NCI-H748 (cell line): ENCODE results near the gene TIMMDC1.
"Not testable (repeated sequence)": the region's sequence is repeated elsewhere in the genome, so short reads cannot be mapped to it uniquely, and the experiment has no call there.

Experiments used
- DNase-seq: peaks from one replicate; lab custom pipeline; 2025; ENCODE audit not compliant: unreplicated experiment; lab: John Stamatoyannopoulos, UW

Gene TIMMDC1

DNA sequence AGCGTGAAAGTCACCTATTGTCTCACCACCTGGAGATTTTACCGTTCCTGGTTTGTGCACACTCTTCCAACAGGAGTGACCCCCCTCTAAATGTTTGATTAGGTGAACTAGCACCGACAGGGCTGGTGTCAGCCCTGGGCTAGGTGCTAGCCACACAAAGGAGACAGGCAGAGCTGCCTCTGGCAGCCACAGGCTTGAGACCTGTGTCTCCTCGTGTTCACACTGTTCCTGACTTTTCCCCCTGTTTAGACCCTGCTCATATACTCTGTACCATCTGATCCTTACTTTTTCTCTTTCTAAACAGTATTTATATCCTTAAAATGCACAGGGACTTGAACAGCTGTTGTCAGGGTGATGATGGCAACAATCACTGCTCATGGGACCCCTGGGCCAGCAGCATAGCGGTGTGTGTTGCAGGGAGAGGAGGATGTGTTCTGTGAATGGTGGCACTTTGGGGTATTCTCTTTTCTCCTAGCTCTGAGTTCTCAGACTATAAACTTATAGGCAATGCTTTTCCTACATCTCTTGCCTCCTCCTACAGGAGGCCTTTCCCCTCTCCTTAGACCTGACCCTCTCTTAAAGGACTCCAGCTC, 55.6 kb downstream of the TIMMDC1 start:
- DNase-seq = no peak

DNA sequence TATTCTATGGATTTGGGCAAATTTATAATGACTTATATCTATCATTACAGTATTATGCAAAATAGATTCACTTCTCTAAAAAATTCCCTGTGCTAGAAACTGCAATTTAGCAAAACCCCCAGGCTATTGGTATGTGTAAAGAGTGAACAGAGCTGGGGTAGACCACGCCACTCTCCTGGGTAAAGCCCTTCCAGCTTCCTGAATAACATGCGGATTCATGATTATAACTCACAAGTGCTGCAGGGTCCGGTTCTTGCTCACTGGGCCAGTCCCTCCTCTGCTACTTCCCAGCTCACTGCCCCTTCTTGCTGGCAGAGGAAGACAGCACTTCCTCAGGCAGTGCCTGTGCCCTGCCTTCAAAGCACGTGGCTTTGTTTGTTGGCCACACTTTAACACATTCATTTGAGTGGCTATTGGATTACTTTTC, 57.0 kb downstream of the TIMMDC1 start:
- DNase-seq = no peak

DNA sequence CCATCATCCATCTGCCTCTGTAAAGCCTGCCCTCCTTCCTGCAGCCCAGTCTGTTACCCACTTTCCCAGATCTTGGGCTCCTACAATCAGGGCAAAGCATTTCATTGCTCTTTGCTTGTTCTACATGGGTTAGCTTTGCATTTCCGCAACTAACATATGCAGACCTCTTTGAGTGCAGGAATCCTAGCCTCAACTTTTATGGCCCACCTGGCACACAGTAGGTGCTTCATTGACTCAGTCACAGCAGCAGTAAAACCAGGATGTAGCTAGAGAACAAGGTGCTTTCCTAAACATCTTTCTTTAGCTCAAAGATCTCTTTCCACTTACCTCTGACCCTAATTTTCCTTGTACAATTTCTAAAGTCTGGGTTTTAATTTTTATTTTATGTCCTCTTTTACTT, 57.6 kb downstream of the TIMMDC1 start:
- DNase-seq = no peak

DNA sequence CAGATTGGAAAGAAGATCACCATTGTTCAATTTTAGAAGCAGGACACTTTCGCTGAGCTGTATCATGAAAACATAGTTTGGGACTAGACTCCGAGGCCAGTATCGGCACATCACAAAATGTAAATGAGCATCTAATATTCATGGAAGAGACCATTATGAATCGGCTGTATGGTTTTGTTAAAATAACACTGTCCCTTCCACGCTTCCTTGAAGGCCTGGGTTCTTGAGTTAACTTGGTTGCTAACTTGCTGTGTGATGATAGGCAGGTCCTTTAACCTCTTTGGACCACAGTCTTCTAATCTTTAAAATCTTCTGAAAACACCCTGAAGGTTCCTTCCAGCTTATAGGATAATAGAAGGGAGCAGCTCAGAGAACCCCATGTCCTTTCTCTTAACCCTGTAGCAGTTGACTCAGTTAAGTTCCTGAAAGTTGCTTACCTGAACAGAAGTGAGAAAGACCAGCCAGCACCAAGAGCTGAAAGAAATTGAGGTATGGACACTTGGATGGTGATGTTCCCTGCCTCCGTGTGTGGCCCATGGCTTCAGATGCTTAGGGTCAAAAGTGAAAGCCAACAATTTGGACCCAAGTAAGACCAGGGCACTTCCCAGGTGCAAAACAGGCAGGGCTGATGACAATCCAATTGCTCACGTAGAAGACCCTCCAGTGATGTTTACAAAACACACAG, 59.0 kb downstream of the TIMMDC1 start:
- DNase-seq = no peak

DNA sequence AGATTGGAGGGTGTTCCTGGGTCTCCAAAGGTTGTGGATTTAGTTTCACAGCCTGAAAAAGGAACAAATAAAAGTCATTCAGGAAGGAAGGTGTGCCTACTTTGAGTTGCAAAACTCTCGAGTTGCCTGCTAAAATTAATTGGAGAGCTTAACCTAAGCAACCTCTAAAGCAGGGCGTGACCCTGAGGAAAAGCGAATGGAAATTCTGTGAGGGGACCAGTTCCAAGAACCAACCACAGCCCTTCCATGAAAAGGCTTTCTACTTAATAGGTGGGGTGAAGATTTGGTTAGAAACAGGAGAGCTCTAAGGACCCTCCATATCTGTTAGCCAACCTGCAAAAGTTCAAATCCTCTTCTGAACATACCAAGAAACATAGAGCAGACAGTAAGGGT, 59.5 kb downstream of the TIMMDC1 start:
- no peak for DNase-seq

DNA sequence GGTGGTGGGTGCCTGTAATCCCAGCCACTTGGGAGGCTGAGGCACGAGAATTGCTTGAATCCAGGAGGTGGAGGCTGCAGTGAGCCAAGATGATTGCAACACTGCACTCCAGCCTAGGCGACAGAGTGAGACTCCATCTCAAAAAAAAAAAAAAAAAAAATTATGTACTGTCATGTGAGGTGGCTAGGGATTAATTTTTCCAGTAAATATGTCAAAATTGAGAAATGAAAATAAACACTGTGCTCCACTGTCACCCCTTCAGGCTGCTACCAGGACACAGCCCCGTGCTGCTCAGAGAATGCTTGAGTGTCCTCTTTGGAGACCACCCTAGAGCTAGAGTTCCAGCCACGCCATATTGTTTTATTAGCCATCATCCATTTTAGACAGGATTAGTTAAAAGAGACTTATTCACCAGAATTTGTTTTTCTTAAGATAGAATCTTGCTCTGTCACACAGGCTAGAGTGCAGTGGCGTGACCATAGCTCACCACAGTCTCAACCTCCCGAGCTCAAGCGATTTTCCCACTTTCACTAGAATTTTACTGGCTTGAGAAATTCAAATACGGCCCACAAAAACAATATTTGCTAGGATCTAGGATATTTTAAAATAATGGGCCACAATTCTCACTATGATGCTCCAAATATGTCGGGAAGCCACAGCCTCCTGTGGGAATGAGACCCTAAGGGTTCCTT, 60.4 kb downstream of the TIMMDC1 start:
- no peak for DNase-seq

DNA sequence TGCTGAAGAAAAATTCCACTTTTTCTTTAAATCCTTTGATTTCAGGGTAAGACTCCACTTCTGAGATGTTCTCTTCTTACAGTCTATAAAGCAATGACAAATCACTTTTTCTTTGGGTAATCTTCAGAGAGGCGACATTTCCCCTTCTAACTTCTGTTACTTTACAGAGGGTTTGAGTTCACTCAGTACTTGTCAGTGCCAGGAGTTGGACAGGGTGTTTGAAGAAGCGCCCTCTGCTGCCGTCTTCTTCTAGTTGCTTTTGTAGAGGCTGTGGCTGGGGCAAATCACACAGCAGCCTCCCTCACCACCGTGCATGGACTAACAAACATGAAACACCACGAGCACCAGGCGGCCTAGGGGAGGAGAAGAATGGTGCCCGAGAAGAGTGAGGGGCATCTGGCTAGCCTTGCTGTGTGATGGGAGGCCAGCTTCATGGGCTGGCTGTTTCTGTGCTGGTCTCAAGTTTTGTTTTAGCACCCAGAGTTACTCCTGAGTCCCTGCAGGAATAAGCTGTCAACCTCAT, 61.2 kb downstream of the TIMMDC1 start, which contains the start of gene CD80:
TSS of gene CD80 (minus strand) at position 174 of the 523 bp plus-strand sequence. CDS start 1,886 bp downstream, outside the sequence.
- peak; percentile 15 for DNase-seq

DNA sequence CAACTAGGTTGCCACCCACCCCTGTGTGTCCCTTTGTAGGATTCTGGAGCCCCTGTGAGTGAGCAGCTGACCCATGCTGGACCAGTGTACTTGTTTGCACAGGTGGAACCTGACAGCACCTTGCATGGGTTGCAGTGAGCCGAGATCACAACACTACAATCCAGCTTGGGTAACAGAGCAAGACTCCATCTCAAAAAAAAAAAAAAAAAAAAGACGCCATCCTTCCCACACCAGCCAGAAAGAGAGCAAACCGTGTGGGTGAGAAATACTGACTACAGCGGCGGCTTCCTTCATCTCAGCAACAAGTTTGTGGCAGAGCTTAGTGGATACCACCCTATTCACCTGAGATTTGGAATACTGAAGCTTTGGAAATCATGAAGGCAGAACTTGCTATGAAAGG, 61.8 kb downstream of the TIMMDC1 start:
- DNase-seq = no peak

DNA sequence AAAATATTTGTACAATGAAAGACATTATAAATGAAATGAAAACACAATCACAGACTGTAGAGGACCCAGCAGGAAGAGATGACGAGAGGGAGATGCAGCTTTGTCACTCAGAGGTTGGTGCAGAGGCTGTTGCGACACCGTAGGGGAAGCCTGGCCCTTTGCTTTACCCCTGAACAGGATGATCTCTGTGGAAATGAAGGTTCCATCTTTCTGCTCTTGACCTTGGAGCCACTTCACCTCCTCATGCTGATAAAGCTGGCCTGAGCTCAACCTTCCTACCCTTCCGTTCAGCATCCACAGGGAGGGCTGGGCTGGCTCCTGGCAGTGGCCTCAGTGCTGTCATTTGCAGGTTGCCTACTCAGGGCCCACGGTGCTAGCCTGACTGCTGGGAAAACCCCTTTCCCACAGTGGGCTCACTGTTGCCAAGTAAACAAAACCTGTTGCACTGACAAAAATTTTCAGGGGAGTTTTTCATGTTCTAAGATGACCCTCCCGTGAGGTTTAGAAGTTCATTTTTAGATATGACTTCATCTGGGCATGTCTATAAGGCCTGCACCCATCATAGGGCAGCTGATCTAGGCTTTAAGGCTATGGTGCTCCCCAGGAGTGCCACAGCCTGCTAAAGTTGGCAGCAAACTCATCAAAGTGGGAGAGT, 64.1 kb downstream of the TIMMDC1 start:
- DNase-seq = no peak

DNA sequence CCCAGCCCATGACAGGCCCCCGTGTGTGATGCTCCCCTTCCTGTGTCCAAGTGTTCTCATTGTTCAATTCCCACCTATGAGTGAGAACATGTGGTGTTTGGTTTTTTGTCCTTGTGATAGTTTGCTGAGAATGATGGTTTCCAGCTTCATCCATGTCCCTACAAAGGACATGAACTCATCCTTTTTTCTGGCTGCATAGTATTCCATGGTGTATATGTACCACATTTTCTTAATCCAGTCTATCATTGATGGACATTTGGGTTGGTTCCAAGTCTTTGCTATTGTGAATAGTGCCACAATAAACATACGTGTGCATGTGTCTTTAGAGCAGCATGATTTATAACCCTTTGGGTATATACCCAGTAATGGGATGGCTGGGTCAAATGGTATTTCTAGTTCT, 65.0 kb downstream of the TIMMDC1 start:
- DNase-seq = not testable (repeated sequence)

DNA sequence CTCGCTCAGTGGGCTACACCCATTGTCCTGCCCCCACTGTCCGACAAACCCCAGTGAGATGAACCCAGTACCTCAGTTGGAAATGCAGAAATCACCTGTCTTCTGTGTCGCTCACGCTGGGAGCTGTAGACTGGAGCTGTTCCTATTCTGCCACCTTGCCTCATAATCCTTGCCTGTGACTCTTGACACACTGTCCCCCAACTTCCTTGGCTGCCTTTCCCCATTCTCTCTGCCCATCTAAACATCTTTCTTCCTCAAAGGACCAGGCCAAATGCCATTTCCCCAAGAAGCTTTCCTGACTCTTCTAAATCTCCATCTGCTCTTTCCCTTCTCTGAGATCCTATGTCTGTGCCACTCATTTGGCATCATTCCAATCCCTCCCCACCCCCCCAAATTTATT, 70.8 kb downstream of the TIMMDC1 start:
- no peak for DNase-seq

DNA sequence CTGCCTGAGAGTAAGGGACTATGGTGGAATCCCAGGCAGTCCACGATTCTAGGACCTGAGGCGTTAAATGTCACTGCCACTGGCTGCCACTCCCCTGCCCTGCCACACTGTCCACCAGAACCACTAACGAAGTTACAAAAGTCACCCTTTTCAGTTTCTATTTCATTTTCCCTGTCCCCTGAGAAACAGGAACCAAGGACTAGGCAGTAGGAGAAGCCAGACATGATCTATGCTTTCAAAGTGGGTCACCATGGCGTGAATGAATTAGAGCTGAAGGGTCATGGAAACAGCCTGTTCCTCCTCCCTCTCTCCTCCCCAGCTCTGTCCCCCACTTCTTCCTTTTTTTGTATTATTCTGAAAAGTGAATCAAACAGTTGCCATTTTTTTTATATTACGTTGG, 71.9 kb downstream of the TIMMDC1 start:
- no peak for DNase-seq

DNA sequence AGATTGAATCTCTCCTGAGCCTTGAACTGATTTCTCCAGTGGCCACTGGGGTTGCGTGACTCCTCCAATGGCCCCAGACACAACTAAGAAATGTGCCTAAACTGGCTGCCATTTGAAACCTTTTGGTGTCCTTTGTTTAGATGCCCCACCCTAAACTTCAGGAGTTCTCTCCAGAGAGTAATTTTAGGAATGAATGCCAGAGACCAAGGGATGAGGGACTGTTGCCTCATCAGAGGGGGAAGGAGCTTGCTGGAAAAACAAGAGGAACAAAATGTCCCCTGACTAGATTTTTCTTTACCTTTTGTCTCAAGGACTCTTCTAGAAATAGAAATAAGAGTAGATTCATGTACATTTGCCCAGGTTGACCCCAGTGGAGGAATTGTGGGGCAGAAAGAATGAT, 72.9 kb downstream of the TIMMDC1 start:
- no peak for DNase-seq

DNA sequence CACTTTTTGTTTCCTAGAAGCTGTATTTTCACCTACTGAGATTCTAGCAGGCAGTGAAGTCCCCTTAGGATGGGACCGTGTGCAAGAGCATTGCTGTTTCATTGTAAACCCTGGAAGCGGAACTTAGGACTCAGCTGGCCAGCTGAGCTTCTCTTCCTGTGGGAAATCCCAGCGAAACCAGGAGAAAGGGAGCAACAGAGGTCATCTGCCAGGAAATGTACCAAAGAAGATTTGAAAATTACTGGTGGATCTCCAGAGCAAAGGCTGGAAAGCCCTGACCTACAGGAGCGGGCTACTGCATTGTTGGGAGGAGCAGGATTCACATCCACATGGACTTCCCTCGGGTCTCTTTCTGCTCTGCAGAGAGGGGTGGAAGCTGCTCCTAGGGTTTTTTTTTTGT, 73.3 kb downstream of the TIMMDC1 start:
- DNase-seq = no peak
